Neural progenitor cell (in vitro differentiated cells): ENCODE measurements around the gene NOBOX. TPM values are rescaled to one million over a fixed set of nuclear protein-coding genes. Genes with fewer than 3 reads are reported as not detected.
A peak's percentile ranks its signal among the peaks of the same experiment; 100 is the strongest.

Source experiments
- DNase-seq: peaks from one replicate; pipeline ENCODE4 v3.0.0-alpha.2; 2016; ENCODE audit warnings: low spot score
- H2AFZ ChIP-seq: fragments of 200-600 bp; sonication (generic); replicated peaks from 2 replicates; pipeline ENCODE4 v1.6.1; 2016; ENCODE audit warnings: antibody characterized with exemption
- H3F3A ChIP-seq: fragments of 200-600 bp; sonication (generic); 2 replicates; pipeline ENCODE4 v1.6.1; 2016; ENCODE audit warnings: antibody characterized with exemption, low read depth
- H3K27ac ChIP-seq: fragments of 200-600 bp; sonication (generic); 2 replicates; pipeline ENCODE4 v1.5.1; 2016; ENCODE audit warnings: mild to moderate bottlenecking
- H3K27me3 ChIP-seq: fragments of 200-600 bp; sonication (generic); 2 replicates; pipeline ENCODE4 v1.6.1; 2016; ENCODE audit warnings: mild to moderate bottlenecking, moderate library complexity
- H3K36me3 ChIP-seq: fragments of 200-600 bp; sonication (generic); 2 replicates; pipeline ENCODE4 v1.5.1; 2016
- H3K4me1 ChIP-seq: fragments of 200-600 bp; sonication (generic); 2 replicates; pipeline ENCODE4 v1.6.1; 2016; ENCODE audit warnings: mixed run types
- H3K4me2 ChIP-seq: fragments of 200-600 bp; sonication (generic); 2 replicates; pipeline ENCODE4 v1.6.1; 2016
- H3K4me3 ChIP-seq: fragments of 200-600 bp; sonication (generic); 2 replicates; pipeline ENCODE4 v1.5.1; 2016
- H3K79me2 ChIP-seq: fragments of 200-600 bp; sonication (generic); 2 replicates; pipeline ENCODE4 v1.6.1; 2016; ENCODE audit warnings: low read depth
- H3K9ac ChIP-seq: fragments of 200-600 bp; sonication (generic); 2 replicates; pipeline ENCODE4 v1.6.1; 2016
- H3K9me3 ChIP-seq: fragments of 200-600 bp; sonication (generic); 2 replicates; pipeline ENCODE4 v1.5.1; 2016; ENCODE audit warnings: low read depth
- H4K20me1 ChIP-seq: fragments of 200-600 bp; sonication (generic); 2 replicates; pipeline ENCODE4 v1.6.1; 2016; ENCODE audit warnings: low read depth
- H3K27ac Mint-ChIP-seq: 3 replicates; pipeline ENCODE4 v1.8.0; 2021; ENCODE audit warnings: mixed read lengths
- H3K27me3 Mint-ChIP-seq: 2 replicates; pipeline ENCODE4 v1.8.0; 2022; ENCODE audit warnings: low read depth, mild to moderate bottlenecking, inconsistent platforms, moderate library complexity, mixed read lengths; ENCODE audit not compliant: insufficient read depth
- H3K36me3 Mint-ChIP-seq: 3 replicates; pipeline ENCODE4 v1.8.0; 2021; ENCODE audit warnings: mixed read lengths
- H3K4me1 Mint-ChIP-seq: 3 replicates; pipeline ENCODE4 v1.8.0; 2021; ENCODE audit warnings: mixed read lengths
- H3K4me3 Mint-ChIP-seq: 3 replicates; pipeline ENCODE4 v1.8.0; 2021; ENCODE audit warnings: mild to moderate bottlenecking, moderate library complexity, mixed read lengths
- H3K9me3 Mint-ChIP-seq: 3 replicates; pipeline ENCODE4 v1.8.0; 2020; ENCODE audit warnings: mixed read lengths
- EZH2 ChIP-seq: fragments of 200-600 bp; sonication (generic); IDR thresholded peaks from 2 replicates; pipeline ENCODE4 v1.6.1; 2017; ENCODE audit warnings: antibody characterized with exemption, mild to moderate bottlenecking, moderate library complexity
- EZH2phosphoT487 ChIP-seq: fragments of 200-600 bp; sonication (generic); IDR thresholded peaks from 2 replicates; pipeline ENCODE4 v1.6.1; 2017; ENCODE audit warnings: antibody characterized with exemption
- total RNA-seq: library from RNA; depleted of rRNA; stranded (reverse); fragments of >200 nt; gene quantifications from 2 replicates; pipeline ENCODE4 v1.2.3, GENCODE V29; 2015; ENCODE audit warnings: low replicate concordance
- TF ChIP-seq, protein P1 (sequence below): fragments of 200-600 bp; sonication (generic); IDR thresholded peaks from 2 replicates; pipeline ENCODE4 v1.5.1; 2017; ENCODE audit warnings: antibody characterized with exemption, mild to moderate bottlenecking

The NOBOX gene
- total RNA-seq, 1 donor from 2014 or later = not detected

- no peaks in the 10 kb centered on the region for H3K4me1 Mint-ChIP-seq
- no peak overlapping the region for H3K4me3 Mint-ChIP-seq
- Histone ChIP-seq H3K27me3 (no peaks in the 10 kb centered on the region), H3K9me3 (no peaks in the 10 kb centered on the region), H3K79me2 (no peaks in the 10 kb centered on the region), H3K4me3 (no peak overlapping the region), H3K9ac (no peak overlapping the region), H3K4me2 (no peak overlapping the region), H3K4me1 (no peaks in the 10 kb centered on the region), H2AFZ (no peak overlapping the region), H4K20me1 (no peaks in the 10 kb centered on the region), H3F3A (no peaks in the 10 kb centered on the region), H3K27ac (no peak overlapping the region), H3K36me3 (no peaks in the 10 kb centered on the region)
- H3K27me3 Mint-ChIP-seq = no peaks in the 10 kb centered on the region
- no peaks in the 10 kb centered on the region for H3K36me3 Mint-ChIP-seq
- H3K27ac Mint-ChIP-seq = no peak overlapping the region
- no peaks in the 10 kb centered on the region for H3K9me3 Mint-ChIP-seq
- TF ChIP-seq EZH2 = no peak
- TF ChIP-seq EZH2phosphoT487 = no peak
- TF ChIP-seq, protein P1, sequence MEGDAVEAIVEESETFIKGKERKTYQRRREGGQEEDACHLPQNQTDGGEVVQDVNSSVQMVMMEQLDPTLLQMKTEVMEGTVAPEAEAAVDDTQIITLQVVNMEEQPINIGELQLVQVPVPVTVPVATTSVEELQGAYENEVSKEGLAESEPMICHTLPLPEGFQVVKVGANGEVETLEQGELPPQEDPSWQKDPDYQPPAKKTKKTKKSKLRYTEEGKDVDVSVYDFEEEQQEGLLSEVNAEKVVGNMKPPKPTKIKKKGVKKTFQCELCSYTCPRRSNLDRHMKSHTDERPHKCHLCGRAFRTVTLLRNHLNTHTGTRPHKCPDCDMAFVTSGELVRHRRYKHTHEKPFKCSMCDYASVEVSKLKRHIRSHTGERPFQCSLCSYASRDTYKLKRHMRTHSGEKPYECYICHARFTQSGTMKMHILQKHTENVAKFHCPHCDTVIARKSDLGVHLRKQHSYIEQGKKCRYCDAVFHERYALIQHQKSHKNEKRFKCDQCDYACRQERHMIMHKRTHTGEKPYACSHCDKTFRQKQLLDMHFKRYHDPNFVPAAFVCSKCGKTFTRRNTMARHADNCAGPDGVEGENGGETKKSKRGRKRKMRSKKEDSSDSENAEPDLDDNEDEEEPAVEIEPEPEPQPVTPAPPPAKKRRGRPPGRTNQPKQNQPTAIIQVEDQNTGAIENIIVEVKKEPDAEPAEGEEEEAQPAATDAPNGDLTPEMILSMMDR = no peak
- no peak for DNase-seq
These were observed 36.3 kb upstream of the NOBOX start for GRCh38 chr7:144439717-144440205.

DNA sequence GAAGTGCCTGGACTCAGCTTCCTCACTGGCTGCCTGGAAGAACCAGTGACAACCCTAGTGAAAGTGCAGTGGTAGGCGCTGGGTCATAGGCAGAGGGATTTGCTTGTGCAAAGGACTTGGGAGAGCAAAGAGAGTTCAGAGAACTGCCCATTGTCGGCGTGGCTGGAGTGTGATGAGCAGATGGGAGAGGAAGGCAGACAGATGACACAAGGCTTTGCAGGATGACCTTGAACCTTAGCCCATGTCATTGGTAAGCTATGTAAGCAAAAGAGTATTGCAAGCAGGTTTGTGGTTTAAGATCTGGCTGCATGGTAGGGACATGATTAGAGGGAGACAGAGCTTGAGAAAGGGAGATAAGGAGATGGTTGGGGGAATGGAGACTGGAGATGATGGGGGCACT, 35.3 kb upstream of the NOBOX start:
- Histone ChIP-seq H3K4me1 (no peaks in the 10 kb centered on the region), H3K4me2 (no peak overlapping the region), H3K36me3 (no peaks in the 10 kb centered on the region), H4K20me1 (no peaks in the 10 kb centered on the region), H3K27ac (no peak overlapping the region), H3K9ac (no peak overlapping the region), H3F3A (no peaks in the 10 kb centered on the region), H3K27me3 (no peaks in the 10 kb centered on the region), H2AFZ (no peak overlapping the region), H3K4me3 (no peak overlapping the region), H3K79me2 (no peaks in the 10 kb centered on the region), H3K9me3 (no peaks in the 10 kb centered on the region)
- TF ChIP-seq EZH2phosphoT487 = no peak
- TF ChIP-seq, protein P1 = no peak
- no peak for TF ChIP-seq EZH2
- no peak for DNase-seq
- H3K4me3 Mint-ChIP-seq = no peak overlapping the region
- H3K36me3 Mint-ChIP-seq = no peaks in the 10 kb centered on the region
- no peaks in the 10 kb centered on the region for H3K27me3 Mint-ChIP-seq
- H3K9me3 Mint-ChIP-seq = no peaks in the 10 kb centered on the region
- H3K27ac Mint-ChIP-seq = no peak overlapping the region
- H3K4me1 Mint-ChIP-seq = no peaks in the 10 kb centered on the region

GRCh38 chr7:144437370-144438191, 34.1 kb upstream of the NOBOX start:
- Histone ChIP-seq H3K4me3 (no peak overlapping the region), H3K79me2 (no peaks in the 10 kb centered on the region), H3K4me1 (no peaks in the 10 kb centered on the region), H3K4me2 (no peak overlapping the region), H4K20me1 (no peaks in the 10 kb centered on the region), H3K27me3 (no peaks in the 10 kb centered on the region), H2AFZ (no peak overlapping the region), H3K9me3 (no peaks in the 10 kb centered on the region), H3K36me3 (no peaks in the 10 kb centered on the region), H3K27ac (no peak overlapping the region), H3K9ac (no peak overlapping the region), H3F3A (no peaks in the 10 kb centered on the region)
- H3K4me3 Mint-ChIP-seq = no peak overlapping the region
- no peaks in the 10 kb centered on the region for H3K27me3 Mint-ChIP-seq
- no peaks in the 10 kb centered on the region for H3K36me3 Mint-ChIP-seq
- H3K4me1 Mint-ChIP-seq = no peaks in the 10 kb centered on the region
- TF ChIP-seq, protein P1 = peak; percentile 74
- TF ChIP-seq EZH2 = no peak
- TF ChIP-seq EZH2phosphoT487 = no peak
- DNase-seq = peak; percentile 60
- no peaks in the 10 kb centered on the region for H3K9me3 Mint-ChIP-seq
- H3K27ac Mint-ChIP-seq = no peak overlapping the region
